Measurements from ENCODE around the gene POU5F2. TPM values are rescaled to one million over a fixed set of nuclear protein-coding genes. Genes with fewer than 3 reads are reported as not detected.

POU5F2 gene
- total RNA-seq = 0.96 and 1.1 TPM in 2 replicates
- long read RNA-seq = 0 reads

GRCh38 chr5:93741136-93741811, at the start of gene POU5F2:
Gene POU5F2 (minus strand): TSS chr5:93741600. CDS start chr5:93741563, 37 bp downstream.
- Mint-ChIP-seq H3K27me3 (no peaks in the 10 kb centered on the region), H3K9me3 (ENCODE audit: low read depth) (no peaks in the 10 kb centered on the region), H3K36me3 (ENCODE audit: insufficient read depth) (peaks cover 1% of the 10 kb centered on the region), H3K4me3 (ENCODE audit: low read depth) (no peak within 1 kb of the TSS), H3K4me1 (ENCODE audit: low read depth) (no peaks in the 10 kb centered on the region), H3K27ac (no peak within 1 kb of the TSS)
- TF ChIP-seq CTCF (IDR thresholded peaks at IDR 0.05; ENCODE audit: unreplicated experiment) = no peak
- no peak for DNase-seq (ENCODE audit: low spot score, unreplicated experiment)

- no peaks in the 10 kb centered on the region for H3K36me3 Mint-ChIP-seq (ENCODE audit: insufficient read depth)
- no peaks in the 10 kb centered on the region for H3K9me3 Mint-ChIP-seq (ENCODE audit: low read depth)
- no peak for DNase-seq (ENCODE audit: low spot score, unreplicated experiment)
- no peaks in the 10 kb centered on the region for H3K27me3 Mint-ChIP-seq
- H3K4me1 Mint-ChIP-seq (ENCODE audit: low read depth) = peaks cover 27% of the 10 kb centered on the region
- H3K4me3 Mint-ChIP-seq (ENCODE audit: low read depth) = no peak overlapping the region
- no peak overlapping the region for H3K27ac Mint-ChIP-seq
- no peak for TF ChIP-seq CTCF (IDR thresholded peaks at IDR 0.05; ENCODE audit: unreplicated experiment)
Measured at GRCh38 chr5:93790401-93790800, 49.0 kb upstream of the POU5F2 start.

GRCh38 chr5:93789173-93790067, 48.0 kb upstream of the POU5F2 start:
- H3K27ac Mint-ChIP-seq = no peak overlapping the region
- no peaks in the 10 kb centered on the region for H3K27me3 Mint-ChIP-seq
- H3K4me1 Mint-ChIP-seq (ENCODE audit: low read depth) = peaks cover 22% of the 10 kb centered on the region
- no peak overlapping the region for H3K4me3 Mint-ChIP-seq (ENCODE audit: low read depth)
- DNase-seq (ENCODE audit: low spot score, unreplicated experiment) = no peak
- H3K9me3 Mint-ChIP-seq (ENCODE audit: low read depth) = no peaks in the 10 kb centered on the region
- no peaks in the 10 kb centered on the region for H3K36me3 Mint-ChIP-seq (ENCODE audit: insufficient read depth)
- TF ChIP-seq CTCF (IDR thresholded peaks at IDR 0.05; ENCODE audit: unreplicated experiment) = no peak

GRCh38 chr5:93787598-93787997, 46.2 kb upstream of the POU5F2 start:
- Mint-ChIP-seq H3K9me3 (ENCODE audit: low read depth) (no peaks in the 10 kb centered on the region), H3K36me3 (ENCODE audit: insufficient read depth) (no peaks in the 10 kb centered on the region), H3K27me3 (no peaks in the 10 kb centered on the region), H3K27ac (no peak overlapping the region), H3K4me3 (ENCODE audit: low read depth) (no peak overlapping the region), H3K4me1 (ENCODE audit: low read depth) (peaks cover 22% of the 10 kb centered on the region)
- DNase-seq (ENCODE audit: low spot score, unreplicated experiment) = no peak
- no peak for TF ChIP-seq CTCF (IDR thresholded peaks at IDR 0.05; ENCODE audit: unreplicated experiment)

GRCh38 chr5:93785475-93785874, 44.1 kb upstream of the POU5F2 start:
- Mint-ChIP-seq H3K9me3 (ENCODE audit: low read depth) (no peaks in the 10 kb centered on the region), H3K4me1 (ENCODE audit: low read depth) (peaks cover 13% of the 10 kb centered on the region), H3K4me3 (ENCODE audit: low read depth) (no peak overlapping the region), H3K27me3 (no peaks in the 10 kb centered on the region), H3K27ac (no peak overlapping the region), H3K36me3 (ENCODE audit: insufficient read depth) (no peaks in the 10 kb centered on the region)
- no peak for DNase-seq (ENCODE audit: low spot score, unreplicated experiment)
- TF ChIP-seq CTCF (IDR thresholded peaks at IDR 0.05; ENCODE audit: unreplicated experiment) = no peak

Data from progenitor cell of endocrine pancreas (in vitro differentiated cells).